Measurements from ENCODE around the gene FBXO41. TPM values are rescaled to one million over a fixed set of nuclear protein-coding genes. Genes with fewer than 3 reads are reported as not detected.

Gene FBXO41
- total and polyA plus RNA-seq, 4 donors, result 0.06 to 0.51 (median 0.38) TPM

DNA sequence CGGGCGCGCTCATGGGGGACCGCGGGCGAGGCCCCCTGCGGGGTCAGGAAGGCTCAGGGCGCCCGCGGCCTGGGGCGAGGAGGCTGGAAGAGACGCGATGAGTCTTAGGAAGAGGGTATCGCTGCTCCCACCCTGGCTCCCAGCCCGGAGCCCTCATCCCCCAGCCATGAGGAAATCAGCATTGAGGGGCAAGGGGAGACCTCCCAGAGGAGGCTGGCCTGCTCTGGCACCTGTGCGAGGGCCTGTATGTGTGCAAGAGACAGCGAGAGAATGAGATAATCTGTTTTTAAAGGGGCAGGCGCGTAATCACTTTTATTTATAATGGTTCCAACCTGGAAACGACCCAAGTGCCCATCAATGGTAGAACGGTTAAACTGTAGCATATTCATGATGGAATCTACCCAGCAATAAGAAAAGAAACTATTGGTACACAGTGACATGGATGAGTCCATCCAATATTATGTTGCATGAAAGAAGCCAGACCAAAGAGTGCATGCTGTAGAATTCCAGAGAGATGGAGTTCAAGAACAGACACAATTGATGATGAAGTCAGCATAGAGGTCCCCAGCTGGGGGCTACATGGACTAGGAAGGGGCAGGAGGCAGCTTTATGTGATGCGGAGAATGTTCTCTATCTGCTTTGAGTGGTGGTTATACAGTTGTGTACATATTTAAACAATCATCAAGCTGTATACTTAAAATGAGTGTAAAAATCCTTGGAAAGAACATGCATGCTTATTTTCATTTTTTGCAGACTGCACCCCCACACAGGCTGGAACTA is 14.4 kb downstream of the FBXO41 start (continued):
- TF ChIP-seq, protein P1, sequence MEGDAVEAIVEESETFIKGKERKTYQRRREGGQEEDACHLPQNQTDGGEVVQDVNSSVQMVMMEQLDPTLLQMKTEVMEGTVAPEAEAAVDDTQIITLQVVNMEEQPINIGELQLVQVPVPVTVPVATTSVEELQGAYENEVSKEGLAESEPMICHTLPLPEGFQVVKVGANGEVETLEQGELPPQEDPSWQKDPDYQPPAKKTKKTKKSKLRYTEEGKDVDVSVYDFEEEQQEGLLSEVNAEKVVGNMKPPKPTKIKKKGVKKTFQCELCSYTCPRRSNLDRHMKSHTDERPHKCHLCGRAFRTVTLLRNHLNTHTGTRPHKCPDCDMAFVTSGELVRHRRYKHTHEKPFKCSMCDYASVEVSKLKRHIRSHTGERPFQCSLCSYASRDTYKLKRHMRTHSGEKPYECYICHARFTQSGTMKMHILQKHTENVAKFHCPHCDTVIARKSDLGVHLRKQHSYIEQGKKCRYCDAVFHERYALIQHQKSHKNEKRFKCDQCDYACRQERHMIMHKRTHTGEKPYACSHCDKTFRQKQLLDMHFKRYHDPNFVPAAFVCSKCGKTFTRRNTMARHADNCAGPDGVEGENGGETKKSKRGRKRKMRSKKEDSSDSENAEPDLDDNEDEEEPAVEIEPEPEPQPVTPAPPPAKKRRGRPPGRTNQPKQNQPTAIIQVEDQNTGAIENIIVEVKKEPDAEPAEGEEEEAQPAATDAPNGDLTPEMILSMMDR (IDR thresholded peaks at IDR 0.05; ENCODE audit: low read depth, low read length, missing input control), result no peak
- TF ChIP-seq RXRA (IDR thresholded peaks at IDR 0.05) (no peak), FOXA2 (IDR thresholded peaks at IDR 0.05) (no peak)

DNA sequence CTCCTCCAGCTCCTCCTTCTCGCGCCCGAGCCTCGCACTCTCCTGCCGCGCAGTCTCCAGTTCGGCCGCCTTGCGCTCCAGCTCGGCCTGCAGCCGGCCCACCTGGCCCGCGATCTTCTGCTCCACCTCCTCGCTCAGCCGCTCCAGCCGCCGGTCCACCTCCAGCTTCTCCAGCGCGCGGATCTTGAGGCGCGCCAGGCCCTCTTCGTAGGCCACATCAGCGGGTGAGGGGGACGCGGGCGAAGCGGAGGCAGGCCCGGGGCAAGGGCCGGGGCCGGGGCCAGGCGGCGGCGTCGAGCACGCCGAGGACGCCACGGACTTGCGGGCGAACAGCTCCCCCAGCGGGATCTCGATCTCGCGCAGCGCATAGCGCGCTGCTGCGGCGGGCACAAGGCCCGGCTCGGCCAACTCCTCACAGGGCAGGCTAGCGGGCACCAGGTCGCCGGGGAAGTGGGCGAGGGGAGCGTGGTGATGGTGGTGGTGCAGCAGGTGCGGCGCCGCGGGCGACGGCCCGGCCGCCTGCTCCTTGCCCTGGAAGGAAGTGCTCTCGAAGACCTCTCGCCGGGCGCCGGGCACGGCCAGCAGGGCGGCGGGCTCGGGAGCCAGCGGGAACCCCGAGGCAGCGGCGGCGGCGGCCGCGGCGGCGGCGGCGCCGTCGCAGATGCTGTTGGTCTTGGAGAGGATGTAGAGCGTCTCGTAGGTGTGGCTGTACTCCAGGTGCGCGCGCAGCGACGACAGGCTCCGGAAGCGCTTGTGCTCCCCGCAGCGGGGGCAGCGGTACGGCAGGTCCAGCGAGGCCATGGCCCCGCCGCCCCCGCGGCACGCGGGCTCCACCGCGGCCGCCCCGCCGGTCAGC is 15.2 kb downstream of the FBXO41 start:
- H3K36me3 ChIP-seq (ENCODE audit: control insufficient read depth in 4 of 4, insufficient read depth in 3 of 4, low read depth in 1 of 4, low read length in 3 of 4), result no peaks in the 10 kb centered on the region
- peaks cover 3 to 12% (median 7%) of the 10 kb centered on the region in 4 donors for H3K4me1 ChIP-seq (ENCODE audit: control insufficient read depth in 4 of 4, insufficient read depth in 4 of 4, low read length in 3 of 4)
- no peak for TF ChIP-seq GABPA (IDR thresholded peaks at IDR 0.05 in 1 of 2, conservative IDR thresholded peaks at IDR 0.05 in 1 of 2)
- no peak for TF ChIP-seq JUND (IDR thresholded peaks at IDR 0.05)
- TF ChIP-seq RAD21 (IDR thresholded peaks at IDR 0.05), result no peak
- TF ChIP-seq FOXA1 (IDR thresholded peaks at IDR 0.05), result no peak
- TF ChIP-seq RXRA (IDR thresholded peaks at IDR 0.05), result no peak
- TF ChIP-seq, protein P2, sequence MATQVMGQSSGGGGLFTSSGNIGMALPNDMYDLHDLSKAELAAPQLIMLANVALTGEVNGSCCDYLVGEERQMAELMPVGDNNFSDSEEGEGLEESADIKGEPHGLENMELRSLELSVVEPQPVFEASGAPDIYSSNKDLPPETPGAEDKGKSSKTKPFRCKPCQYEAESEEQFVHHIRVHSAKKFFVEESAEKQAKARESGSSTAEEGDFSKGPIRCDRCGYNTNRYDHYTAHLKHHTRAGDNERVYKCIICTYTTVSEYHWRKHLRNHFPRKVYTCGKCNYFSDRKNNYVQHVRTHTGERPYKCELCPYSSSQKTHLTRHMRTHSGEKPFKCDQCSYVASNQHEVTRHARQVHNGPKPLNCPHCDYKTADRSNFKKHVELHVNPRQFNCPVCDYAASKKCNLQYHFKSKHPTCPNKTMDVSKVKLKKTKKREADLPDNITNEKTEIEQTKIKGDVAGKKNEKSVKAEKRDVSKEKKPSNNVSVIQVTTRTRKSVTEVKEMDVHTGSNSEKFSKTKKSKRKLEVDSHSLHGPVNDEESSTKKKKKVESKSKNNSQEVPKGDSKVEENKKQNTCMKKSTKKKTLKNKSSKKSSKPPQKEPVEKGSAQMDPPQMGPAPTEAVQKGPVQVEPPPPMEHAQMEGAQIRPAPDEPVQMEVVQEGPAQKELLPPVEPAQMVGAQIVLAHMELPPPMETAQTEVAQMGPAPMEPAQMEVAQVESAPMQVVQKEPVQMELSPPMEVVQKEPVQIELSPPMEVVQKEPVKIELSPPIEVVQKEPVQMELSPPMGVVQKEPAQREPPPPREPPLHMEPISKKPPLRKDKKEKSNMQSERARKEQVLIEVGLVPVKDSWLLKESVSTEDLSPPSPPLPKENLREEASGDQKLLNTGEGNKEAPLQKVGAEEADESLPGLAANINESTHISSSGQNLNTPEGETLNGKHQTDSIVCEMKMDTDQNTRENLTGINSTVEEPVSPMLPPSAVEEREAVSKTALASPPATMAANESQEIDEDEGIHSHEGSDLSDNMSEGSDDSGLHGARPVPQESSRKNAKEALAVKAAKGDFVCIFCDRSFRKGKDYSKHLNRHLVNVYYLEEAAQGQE (IDR thresholded peaks at IDR 0.05), result no peak
- TF ChIP-seq, protein P3, sequence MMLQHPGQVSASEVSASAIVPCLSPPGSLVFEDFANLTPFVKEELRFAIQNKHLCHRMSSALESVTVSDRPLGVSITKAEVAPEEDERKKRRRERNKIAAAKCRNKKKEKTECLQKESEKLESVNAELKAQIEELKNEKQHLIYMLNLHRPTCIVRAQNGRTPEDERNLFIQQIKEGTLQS (IDR thresholded peaks at IDR 0.05), result no peak
- TF ChIP-seq NR2F2 (IDR thresholded peaks at IDR 0.05), result no peak
- no peak for TF ChIP-seq YY1 (IDR thresholded peaks at IDR 0.05)
- TF ChIP-seq, protein P1 (IDR thresholded peaks at IDR 0.05; ENCODE audit: low read depth, low read length, missing input control), result no peak
- H3K9me3 ChIP-seq (ENCODE audit: control insufficient read depth in 4 of 4, low read length in 3 of 4), result no peaks in the 10 kb centered on the region
- H3K4me3 ChIP-seq (ENCODE audit: low read depth in 1 of 3, low read length in 3 of 3), result peak overlapping the region in 1 of 3 donors; percentile 39
- H3K27me3 ChIP-seq (ENCODE audit: control insufficient read depth in 4 of 4, insufficient read depth in 4 of 4, low read length in 3 of 4), result peaks cover 0 to 7% (median 0%) of the 10 kb centered on the region in 4 donors
- H3K9ac ChIP-seq (ENCODE audit: low read depth in 1 of 2, low read length in 2 of 2), result no peak overlapping the region
- DNase-seq (ENCODE audit: low spot score), result no peak
- no peak overlapping the region for H3K27ac ChIP-seq (ENCODE audit: low read depth in 1 of 2, low read length in 2 of 2)
- 10% methylated on average over 113 of the region's 113 CpGs for WGBS

Data from liver (tissue), 9 donors.